SK-N-SH treated with all-trans-retinoic acid at 6 μM for 48 hours (cell line): ENCODE results near the gene OAS2.

Experiments
- ATAC-seq: fragments of 200-7000 bp; cut with Tn5 transposase; 3 replicates; pipeline ENCODE4 v1.9.1; 2020; ENCODE audit warnings: mild to moderate bottlenecking, moderate library complexity
- ARNTL ChIP-seq: fragments of 450-650 bp; formaldehyde crosslinking; IDR thresholded peaks from 2 replicates; pipeline ENCODE4 v1.5.0; 2020; ENCODE audit warnings: low read depth, mild to moderate bottlenecking, moderate library complexity, borderline replicate concordance
- BACH2 ChIP-seq: fragments of 250-450 bp; sonication (Bioruptor Pico); IDR thresholded peaks from 2 replicates; pipeline ENCODE4 v1.9.0; 2021; ENCODE audit warnings: mild to moderate bottlenecking, borderline replicate concordance
- CREB5 ChIP-seq: fragments of 250-450 bp; sonication (Bioruptor Pico); IDR thresholded peaks from 2 replicates; pipeline ENCODE4 v1.5.1; 2020; ENCODE audit warnings: low read depth, mild to moderate bottlenecking, moderate library complexity
- CSDC2 ChIP-seq: fragments of 250-450 bp; sonication (Bioruptor Pico); IDR thresholded peaks from 2 replicates; pipeline ENCODE4 v1.5.0; 2020; ENCODE audit warnings: mild to moderate bottlenecking, moderate library complexity
- CSRNP3 ChIP-seq: fragments of 250-450 bp; sonication (Bioruptor Pico); IDR thresholded peaks from 2 replicates; pipeline ENCODE4 v1.5.1; 2021; ENCODE audit warnings: mild to moderate bottlenecking, moderate library complexity
- ESRRG ChIP-seq: fragments of 250-450 bp; sonication (Bioruptor Pico); IDR thresholded peaks from 2 replicates; pipeline ENCODE4 v1.6.1; 2021; ENCODE audit warnings: mild to moderate bottlenecking
- GLIS3 ChIP-seq: fragments of 250-450 bp; sonication (Bioruptor Pico); IDR thresholded peaks from 2 replicates; pipeline ENCODE4 v1.5.0; 2020; ENCODE audit warnings: mild to moderate bottlenecking, moderate library complexity
- ISL1 ChIP-seq: fragments of 250-450 bp; sonication (Bioruptor Pico); IDR thresholded peaks from 2 replicates; pipeline ENCODE4 v2.1.2; 2022; ENCODE audit warnings: mild to moderate bottlenecking, moderate library complexity
- OSR1 ChIP-seq: fragments of 250-450 bp; sonication (Bioruptor Pico); IDR thresholded peaks from 2 replicates; pipeline ENCODE4 v1.8.0; 2022; ENCODE audit warnings: moderate library complexity, mild to moderate bottlenecking, inconsistent platforms
- PATZ1 ChIP-seq: fragments of 250-450 bp; sonication (Bioruptor Pico); IDR thresholded peaks from 2 replicates; pipeline ENCODE4 v1.8.0; 2020; ENCODE audit warnings: mild to moderate bottlenecking, moderate library complexity, borderline replicate concordance
- POU6F1 ChIP-seq: fragments of 250-450 bp; sonication (Bioruptor Pico); IDR thresholded peaks from 2 replicates; pipeline ENCODE4 v1.8.0; 2021; ENCODE audit warnings: low read depth, mild to moderate bottlenecking, moderate library complexity, borderline replicate concordance
- PPARA ChIP-seq: fragments of 250-450 bp; sonication (Bioruptor Pico); IDR thresholded peaks from 2 replicates; pipeline ENCODE4 v1.5.0; 2020; ENCODE audit warnings: mild to moderate bottlenecking, borderline replicate concordance
- SNAI2 ChIP-seq: fragments of 250-450 bp; sonication (Bioruptor Pico); IDR thresholded peaks from 2 replicates; pipeline ENCODE4 v1.5.0; 2020; ENCODE audit warnings: mild to moderate bottlenecking, moderate library complexity
- TCF4 ChIP-seq: fragments of 250-450 bp; sonication (Bioruptor Pico); IDR thresholded peaks from 2 replicates; pipeline ENCODE4 v1.8.0; 2021; ENCODE audit warnings: mild to moderate bottlenecking, moderate library complexity, borderline replicate concordance
- TOX ChIP-seq: fragments of 250-450 bp; sonication (Bioruptor Pico); IDR thresholded peaks from 2 replicates; pipeline ENCODE4 v1.8.0; 2021; ENCODE audit warnings: mild to moderate bottlenecking, moderate library complexity, borderline replicate concordance
- ZC3H10 ChIP-seq: fragments of 250-450 bp; sonication (Bioruptor Pico); IDR thresholded peaks from 2 replicates; pipeline ENCODE4 v1.5.1; 2021; ENCODE audit warnings: mild to moderate bottlenecking, moderate library complexity
- ZFP3 ChIP-seq: fragments of 250-450 bp; sonication (Bioruptor Pico); IDR thresholded peaks from 2 replicates; pipeline ENCODE4 v1.5.0; 2020; ENCODE audit warnings: mild to moderate bottlenecking, moderate library complexity
- ZFP30 ChIP-seq: fragments of 450-650 bp; formaldehyde crosslinking; IDR thresholded peaks from 2 replicates; pipeline ENCODE4 v1.5.0; 2022; ENCODE audit warnings: mild to moderate bottlenecking, moderate library complexity
- ZNF565 ChIP-seq: fragments of 450-650 bp; formaldehyde crosslinking; conservative IDR thresholded peaks from 2 replicates; pipeline ENCODE4 v1.5.0; 2020; ENCODE audit warnings: low read depth, mild to moderate bottlenecking, moderate library complexity
- ZNF70 ChIP-seq: fragments of 450-650 bp; formaldehyde crosslinking; IDR thresholded peaks from 2 replicates; pipeline ENCODE4 v1.5.0; 2020; ENCODE audit warnings: mild to moderate bottlenecking, moderate library complexity
- ZNF8 ChIP-seq: fragments of 450-650 bp; formaldehyde crosslinking; IDR thresholded peaks from 2 replicates; pipeline ENCODE4 v1.5.0; 2020; ENCODE audit warnings: mild to moderate bottlenecking, moderate library complexity

OAS2 gene

GRCh38 chr12:113044516-113044915 lies 66.2 kb downstream of the OAS2 start:
- TF ChIP-seq ZNF70 (no peak), ZFP3 (CRISPR knock-in tag) (no peak), ISL1 (no peak), ZNF8 (CRISPR knock-in tag) (no peak)
- no peak for ATAC-seq

GRCh38 chr12:113048716-113049127 lies 70.4 kb downstream of the OAS2 start:
- peak; percentile 96 for ATAC-seq

GRCh38 chr12:113049976-113050742 lies 71.8 kb downstream of the OAS2 start:
- ATAC-seq = peak; percentile 74
- TF ChIP-seq ISL1 = no peak
- no peak for TF ChIP-seq ZFP3 (CRISPR knock-in tag)
- no peak for TF ChIP-seq TCF4 (CRISPR knock-in tag)
- no peak for TF ChIP-seq ZNF565 (CRISPR knock-in tag)
- TF ChIP-seq PPARA = no peak
- no peak for TF ChIP-seq CREB5
- no peak for TF ChIP-seq SNAI2 (CRISPR knock-in tag)
- no peak for TF ChIP-seq ZC3H10 (CRISPR knock-in tag)
- no peak for TF ChIP-seq BACH2 (CRISPR knock-in tag)
- TF ChIP-seq ZNF70 = no peak
- no peak for TF ChIP-seq OSR1 (CRISPR knock-in tag)

More at GRCh38 chr12:113048716-113049127, 70.4 kb downstream of the OAS2 start:
- no peak for TF ChIP-seq ZFP3 (CRISPR knock-in tag)
- TF ChIP-seq TCF4 (CRISPR knock-in tag) = no peak
- no peak for TF ChIP-seq ARNTL (CRISPR knock-in tag)
- TF ChIP-seq ZNF565 (CRISPR knock-in tag) = no peak
- TF ChIP-seq CSRNP3 = no peak
- TF ChIP-seq SNAI2 (CRISPR knock-in tag) = no peak
- TF ChIP-seq ZC3H10 (CRISPR knock-in tag) = no peak
- no peak for TF ChIP-seq BACH2 (CRISPR knock-in tag)
- no peak for TF ChIP-seq ZNF8 (CRISPR knock-in tag)
- TF ChIP-seq CSDC2 (CRISPR knock-in tag) = no peak
- no peak for TF ChIP-seq ISL1
- TF ChIP-seq ZFP30 = no peak
- no peak for TF ChIP-seq CREB5
- TF ChIP-seq GLIS3 (CRISPR knock-in tag) = no peak
- TF ChIP-seq PPARA = no peak
- no peak for TF ChIP-seq ESRRG

- ATAC-seq = no peak
Measured at GRCh38 chr12:113050795-113051194, 72.5 kb downstream of the OAS2 start.

GRCh38 chr12:113051759-113052158 lies 73.4 kb downstream of the OAS2 start:
- no peak for ATAC-seq
- TF ChIP-seq TCF4 (CRISPR knock-in tag) (no peak), SNAI2 (CRISPR knock-in tag) (no peak), ZC3H10 (CRISPR knock-in tag) (no peak), ZFP30 (no peak), TOX (no peak), ESRRG (no peak), ZFP3 (CRISPR knock-in tag) (no peak), CSRNP3 (no peak), ZNF8 (CRISPR knock-in tag) (no peak), PATZ1 (CRISPR knock-in tag) (no peak), CSDC2 (CRISPR knock-in tag) (no peak), ZNF70 (no peak), ISL1 (no peak), POU6F1 (CRISPR knock-in tag) (no peak), ZNF565 (CRISPR knock-in tag) (no peak), GLIS3 (CRISPR knock-in tag) (no peak)

More at GRCh38 chr12:113050795-113051194, 72.5 kb downstream of the OAS2 start:
- TF ChIP-seq ZFP30 (no peak), ZC3H10 (CRISPR knock-in tag) (no peak), PPARA (no peak)
